Measurements from ENCODE around the gene MAGEA6. TPM values are rescaled to one million over a fixed set of nuclear protein-coding genes. Genes with fewer than 3 reads are reported as not detected.
"Not testable (repeated sequence)": the region's sequence is repeated elsewhere in the genome, so short reads cannot be mapped to it uniquely, and the experiment has no call there.

Gene MAGEA6
- 1.6 TPM in 1 of 2 replicates, not detected in the other for total RNA-seq (2014; rRNA removed; shearing (Covaris generic); ENCODE audit: low replicate concordance)

DNA sequence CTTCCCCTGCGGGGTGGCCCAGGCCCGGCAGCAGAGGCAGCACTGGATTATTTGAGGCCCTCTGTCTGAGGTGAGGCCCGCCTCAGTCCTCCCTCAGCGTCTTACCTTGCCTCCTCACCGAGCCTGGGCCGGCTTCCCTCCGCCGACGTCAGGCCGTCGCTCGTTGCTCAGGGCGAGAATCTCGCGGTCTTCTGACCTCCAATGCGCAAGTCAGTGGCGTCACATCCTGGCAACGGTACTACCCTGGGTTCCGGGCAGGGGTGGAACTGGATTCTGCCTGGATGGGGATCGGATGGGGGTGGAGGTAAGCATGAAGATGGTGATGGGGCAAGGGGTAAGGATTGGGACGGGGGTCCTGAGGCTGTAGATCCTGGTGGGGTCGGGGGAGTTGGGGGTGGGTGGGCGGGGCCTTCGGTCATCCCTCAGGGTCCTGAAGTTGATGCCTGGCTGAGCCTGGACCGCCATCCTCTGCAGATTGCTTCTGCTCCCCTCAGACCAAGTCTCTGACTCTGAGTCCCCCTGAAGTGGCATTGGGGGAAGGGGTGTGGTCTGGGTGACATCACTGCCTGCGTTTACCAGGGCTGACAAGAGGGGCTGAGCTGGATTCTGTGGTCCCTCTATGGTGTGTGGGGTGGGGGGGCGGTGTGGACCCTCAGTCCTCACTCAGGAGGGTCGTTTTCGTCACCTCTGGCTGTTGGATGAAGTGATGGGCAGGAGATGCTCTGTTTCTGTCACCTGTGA is at the start of gene MAGEA6:
TSS of gene MAGEA6 (minus strand) at position 141 of the 741 bp plus-strand sequence. CDS start 2,039 bp downstream, outside the sequence.
- DNase-seq; H3K9me2 ChIP-seq (replicated peaks; ENCODE audit: insufficient read depth, low read length); H3K4me2 ChIP-seq (ENCODE audit: low read depth, low read length, poor library complexity, severe bottlenecking); H3K4me3 ChIP-seq (ENCODE audit: low read length); H3K9me3 ChIP-seq (ENCODE audit: low read length); H3K4me1 ChIP-seq (ENCODE audit: low read length); H4K20me1 ChIP-seq (ENCODE audit: insufficient read depth, low read depth, low read length); H3K79me2 ChIP-seq (ENCODE audit: low read length); H3K27ac ChIP-seq (ENCODE audit: low read length); H3K36me3 ChIP-seq (ENCODE audit: insufficient read depth, low read length); H3K9ac ChIP-seq (ENCODE audit: low read length); H2AFZ ChIP-seq (ENCODE audit: low read length); H3K27me3 ChIP-seq (ENCODE audit: low read length): not testable (repeated sequence)

GRCh38 chrX:152819266-152819665 is 49.8 kb upstream of the MAGEA6 start:
- no peaks in the 10 kb centered on the region for H3K9me3 ChIP-seq (ENCODE audit: low read length)
- no peak overlapping the region for H3K9ac ChIP-seq (ENCODE audit: low read length)
- no peaks in the 10 kb centered on the region for H3K36me3 ChIP-seq (ENCODE audit: insufficient read depth, low read length)
- no peak overlapping the region for H2AFZ ChIP-seq (ENCODE audit: low read length)
- no peaks in the 10 kb centered on the region for H3K9me2 ChIP-seq (replicated peaks; ENCODE audit: insufficient read depth, low read length)
- no peak overlapping the region for H3K4me3 ChIP-seq (ENCODE audit: low read length)
- no peak overlapping the region for H3K27ac ChIP-seq (ENCODE audit: low read length)
- H3K4me1 ChIP-seq (ENCODE audit: low read length) = 0 out of 2 replicates have a peak, but pooled peaks cover 2% of the 10 kb centered on the region
- no peak for DNase-seq
- no peaks in the 10 kb centered on the region for H4K20me1 ChIP-seq (ENCODE audit: insufficient read depth, low read depth, low read length)
- no peaks in the 10 kb centered on the region for H3K79me2 ChIP-seq (ENCODE audit: low read length)
- H3K27me3 ChIP-seq (ENCODE audit: low read length) = no peaks in the 10 kb centered on the region
- no peak overlapping the region for H3K4me2 ChIP-seq (ENCODE audit: low read depth, low read length, poor library complexity, severe bottlenecking)

- H3K4me3 ChIP-seq (ENCODE audit: low read length) = no peak overlapping the region
- no peaks in the 10 kb centered on the region for H3K36me3 ChIP-seq (ENCODE audit: insufficient read depth, low read length)
- H2AFZ ChIP-seq (ENCODE audit: low read length) = no peak overlapping the region
- H4K20me1 ChIP-seq (ENCODE audit: insufficient read depth, low read depth, low read length) = no peaks in the 10 kb centered on the region
- no peak overlapping the region for H3K27ac ChIP-seq (ENCODE audit: low read length)
- no peak for DNase-seq
- H3K4me1 ChIP-seq (ENCODE audit: low read length) = 0 out of 2 replicates have a peak, but pooled peaks cover 2% of the 10 kb centered on the region
- H3K27me3 ChIP-seq (ENCODE audit: low read length) = no peaks in the 10 kb centered on the region
- no peak overlapping the region for H3K4me2 ChIP-seq (ENCODE audit: low read depth, low read length, poor library complexity, severe bottlenecking)
- no peak overlapping the region for H3K9ac ChIP-seq (ENCODE audit: low read length)
- no peaks in the 10 kb centered on the region for H3K79me2 ChIP-seq (ENCODE audit: low read length)
- H3K9me3 ChIP-seq (ENCODE audit: low read length) = no peaks in the 10 kb centered on the region
- no peaks in the 10 kb centered on the region for H3K9me2 ChIP-seq (replicated peaks; ENCODE audit: insufficient read depth, low read length)
Observed at GRCh38 chrX:152818356-152818755, 48.9 kb upstream of the MAGEA6 start.

- no peak overlapping the region for H3K4me2 ChIP-seq (ENCODE audit: low read depth, low read length, poor library complexity, severe bottlenecking)
- H3K27ac ChIP-seq (ENCODE audit: low read length) = no peak overlapping the region
- DNase-seq = peak; percentile 66
- H2AFZ ChIP-seq (ENCODE audit: low read length) = no peak overlapping the region
- H3K36me3 ChIP-seq (ENCODE audit: insufficient read depth, low read length) = no peaks in the 10 kb centered on the region
- H3K4me1 ChIP-seq (ENCODE audit: low read length) = 0 out of 2 replicates have a peak, but pooled peaks cover 2% of the 10 kb centered on the region
- no peak overlapping the region for H3K4me3 ChIP-seq (ENCODE audit: low read length)
- H3K27me3 ChIP-seq (ENCODE audit: low read length) = no peaks in the 10 kb centered on the region
- no peaks in the 10 kb centered on the region for H3K9me2 ChIP-seq (replicated peaks; ENCODE audit: insufficient read depth, low read length)
- no peaks in the 10 kb centered on the region for H3K9me3 ChIP-seq (ENCODE audit: low read length)
- no peaks in the 10 kb centered on the region for H3K79me2 ChIP-seq (ENCODE audit: low read length)
- H3K9ac ChIP-seq (ENCODE audit: low read length) = no peak overlapping the region
- H4K20me1 ChIP-seq (ENCODE audit: insufficient read depth, low read depth, low read length) = no peaks in the 10 kb centered on the region
Observed at GRCh38 chrX:152817078-152817764, 47.7 kb upstream of the MAGEA6 start.

DNA sequence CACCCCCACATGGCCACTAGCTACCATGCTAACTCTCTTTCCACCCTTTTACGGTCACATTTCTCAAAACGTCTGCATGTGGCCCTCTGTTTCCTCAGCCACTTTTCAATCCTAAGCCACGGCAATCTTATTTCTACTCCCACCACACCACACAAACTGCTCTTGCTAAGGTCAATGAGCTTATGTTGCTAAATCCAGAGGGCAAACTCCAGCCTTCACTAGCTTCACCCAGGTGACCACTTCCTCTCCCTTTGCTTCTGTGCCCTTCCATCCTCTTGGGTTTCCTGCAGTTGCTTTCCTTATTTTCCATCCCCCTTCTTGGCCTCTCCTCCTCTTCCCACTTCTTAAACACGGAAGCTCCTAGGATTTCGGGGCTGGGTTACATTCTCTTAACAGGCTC is 44.6 kb upstream of the MAGEA6 start:
- Histone ChIP-seq H3K79me2 (ENCODE audit: low read length) (no peaks in the 10 kb centered on the region), H3K27ac (ENCODE audit: low read length) (no peak overlapping the region), H2AFZ (ENCODE audit: low read length) (no peak overlapping the region), H3K9ac (ENCODE audit: low read length) (no peak overlapping the region), H3K4me2 (ENCODE audit: low read depth, low read length, poor library complexity, severe bottlenecking) (no peak overlapping the region), H3K9me3 (ENCODE audit: low read length) (no peaks in the 10 kb centered on the region), H3K4me1 (ENCODE audit: low read length) (no peaks in the 10 kb centered on the region), H3K9me2 (replicated peaks; ENCODE audit: insufficient read depth, low read length) (no peaks in the 10 kb centered on the region), H3K27me3 (ENCODE audit: low read length) (no peaks in the 10 kb centered on the region), H3K36me3 (ENCODE audit: insufficient read depth, low read length) (no peaks in the 10 kb centered on the region), H3K4me3 (ENCODE audit: low read length) (no peak overlapping the region), H4K20me1 (ENCODE audit: insufficient read depth, low read depth, low read length) (no peaks in the 10 kb centered on the region)
- peak; percentile 4 for DNase-seq

GRCh38 chrX:152813206-152813605 is 43.7 kb upstream of the MAGEA6 start:
- Histone ChIP-seq H4K20me1 (ENCODE audit: insufficient read depth, low read depth, low read length) (no peaks in the 10 kb centered on the region), H3K79me2 (ENCODE audit: low read length) (no peaks in the 10 kb centered on the region), H3K4me3 (ENCODE audit: low read length) (no peak overlapping the region), H3K4me1 (ENCODE audit: low read length) (no peaks in the 10 kb centered on the region), H3K36me3 (ENCODE audit: insufficient read depth, low read length) (no peaks in the 10 kb centered on the region), H3K9ac (ENCODE audit: low read length) (no peak overlapping the region), H3K27me3 (ENCODE audit: low read length) (no peaks in the 10 kb centered on the region), H3K4me2 (ENCODE audit: low read depth, low read length, poor library complexity, severe bottlenecking) (no peak overlapping the region), H3K9me3 (ENCODE audit: low read length) (no peaks in the 10 kb centered on the region), H2AFZ (ENCODE audit: low read length) (no peak overlapping the region), H3K9me2 (replicated peaks; ENCODE audit: insufficient read depth, low read length) (no peaks in the 10 kb centered on the region), H3K27ac (ENCODE audit: low read length) (no peak overlapping the region)
- peak; percentile 27 for DNase-seq

DNA sequence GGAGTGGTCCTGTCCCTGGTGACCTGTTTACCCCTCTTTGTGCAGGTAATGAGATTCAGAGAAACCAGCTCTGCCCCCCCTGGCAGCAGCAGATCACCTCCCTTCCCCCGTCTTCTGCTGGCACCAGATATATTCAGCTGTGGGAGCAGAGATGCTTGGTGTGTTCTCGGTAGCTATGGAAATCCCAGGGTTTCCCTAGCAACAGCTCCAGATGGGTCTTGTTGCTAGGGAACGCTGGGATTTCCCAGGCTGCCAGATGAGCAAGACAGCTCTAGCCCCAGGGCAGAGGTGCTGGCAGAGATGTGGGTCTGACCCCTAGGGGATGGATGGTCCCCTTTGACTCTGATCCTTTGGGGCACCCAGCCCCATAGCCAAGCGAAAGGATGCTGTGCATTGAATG is 40.9 kb upstream of the MAGEA6 start:
- no peaks in the 10 kb centered on the region for H3K9me3 ChIP-seq (ENCODE audit: low read length)
- no peak overlapping the region for H3K27ac ChIP-seq (ENCODE audit: low read length)
- no peak for DNase-seq
- no peaks in the 10 kb centered on the region for H3K79me2 ChIP-seq (ENCODE audit: low read length)
- no peaks in the 10 kb centered on the region for H3K9me2 ChIP-seq (replicated peaks; ENCODE audit: insufficient read depth, low read length)
- H3K4me2 ChIP-seq (ENCODE audit: low read depth, low read length, poor library complexity, severe bottlenecking) = no peak overlapping the region
- no peak overlapping the region for H3K9ac ChIP-seq (ENCODE audit: low read length)
- H4K20me1 ChIP-seq (ENCODE audit: insufficient read depth, low read depth, low read length) = no peaks in the 10 kb centered on the region
- H3K27me3 ChIP-seq (ENCODE audit: low read length) = no peaks in the 10 kb centered on the region
- H3K4me1 ChIP-seq (ENCODE audit: low read length) = no peaks in the 10 kb centered on the region
- H3K4me3 ChIP-seq (ENCODE audit: low read length) = no peak overlapping the region
- H3K36me3 ChIP-seq (ENCODE audit: insufficient read depth, low read length) = no peaks in the 10 kb centered on the region
- H2AFZ ChIP-seq (ENCODE audit: low read length) = no peak overlapping the region

- Histone ChIP-seq H3K9me3 (ENCODE audit: low read length) (no peaks in the 10 kb centered on the region), H4K20me1 (ENCODE audit: insufficient read depth, low read depth, low read length) (no peaks in the 10 kb centered on the region), H3K27ac (ENCODE audit: low read length) (no peak overlapping the region), H3K79me2 (ENCODE audit: low read length) (no peaks in the 10 kb centered on the region), H3K4me3 (ENCODE audit: low read length) (no peak overlapping the region), H3K4me2 (ENCODE audit: low read depth, low read length, poor library complexity, severe bottlenecking) (no peak overlapping the region), H3K4me1 (ENCODE audit: low read length) (peaks cover 3% of the 10 kb centered on the region; the same call in 1 of the 2 replicates), H3K9ac (ENCODE audit: low read length) (no peak overlapping the region), H2AFZ (ENCODE audit: low read length) (no peak overlapping the region), H3K27me3 (ENCODE audit: low read length) (no peaks in the 10 kb centered on the region), H3K9me2 (replicated peaks; ENCODE audit: insufficient read depth, low read length) (no peaks in the 10 kb centered on the region), H3K36me3 (ENCODE audit: insufficient read depth, low read length) (no peaks in the 10 kb centered on the region)
- DNase-seq = no peak
Observed at GRCh38 chrX:152806035-152806434, 36.5 kb upstream of the MAGEA6 start.

Data from Karpas-422 (cell line).